ENCODE results near the gene PRMT9. TPM values are rescaled to one million over a fixed set of nuclear protein-coding genes. Genes with fewer than 3 reads are reported as not detected.

PRMT9 gene
- total RNA-seq, 1 experiment from 2014 or later = 6.1 TPM

GRCh38 chr4:147644471-147644870 is 39.5 kb downstream of the PRMT9 start:
- peaks cover 22% of the 10 kb centered on the region for H3K36me3 Mint-ChIP-seq (ENCODE audit: insufficient read depth, unreplicated experiment)
- DNase-seq (ENCODE audit: unreplicated experiment) = no peak
- intact Hi-C loops (cut with micrococcal nuclease) = no loop called here
- no peak for TF ChIP-seq CTCF (IDR thresholded peaks at IDR 0.05; ENCODE audit: unreplicated experiment)
- no peak overlapping the region for H3K4me3 Mint-ChIP-seq (ENCODE audit: unreplicated experiment)
- no peaks in the 10 kb centered on the region for H3K9me3 Mint-ChIP-seq (ENCODE audit: unreplicated experiment)
- H3K4me1 Mint-ChIP-seq (ENCODE audit: insufficient read depth, unreplicated experiment) = peaks cover 10% of the 10 kb centered on the region
- H3K27ac Mint-ChIP-seq (ENCODE audit: low read depth, unreplicated experiment) = no peak overlapping the region
- no TSS peak for BruUV-seq (replicated peaks)
- no peaks in the 10 kb centered on the region for H3K27me3 Mint-ChIP-seq (ENCODE audit: insufficient read depth, unreplicated experiment)
- ChIA-PET CTCF (interaction anchor here (0.6 to 1.9 kb wide), 5 partner anchors 20 to 583 kb away, joined by 3 to 7 read pairs (median 4); no protein-coding TSS in a partner anchor), POLR2A (interaction anchor here (0.6 to 2.2 kb wide), 4 partner anchors 13 to 27 kb away, joined by 3 to 10 read pairs (median 4); partner anchors contain the start of gene TMEM184C)

- Mint-ChIP-seq H3K36me3 (ENCODE audit: insufficient read depth, unreplicated experiment) (peaks cover 24% of the 10 kb centered on the region), H3K27ac (ENCODE audit: low read depth, unreplicated experiment) (no peak overlapping the region), H3K27me3 (ENCODE audit: insufficient read depth, unreplicated experiment) (no peaks in the 10 kb centered on the region), H3K4me1 (ENCODE audit: insufficient read depth, unreplicated experiment) (peaks cover 14% of the 10 kb centered on the region), H3K9me3 (ENCODE audit: unreplicated experiment) (no peaks in the 10 kb centered on the region), H3K4me3 (ENCODE audit: unreplicated experiment) (no peak overlapping the region)
- no TSS peak for BruUV-seq (replicated peaks)
- DNase-seq (ENCODE audit: unreplicated experiment) = no peak
- no peak for TF ChIP-seq CTCF (IDR thresholded peaks at IDR 0.05; ENCODE audit: unreplicated experiment)
- intact Hi-C loops (cut with micrococcal nuclease) = no loop called here
- POLR2A ChIA-PET = interaction anchor here (0.8 to 1.2 kb wide), 3 partner anchors 13 to 89 kb away, joined by 3 to 6 read pairs (median 4); no protein-coding TSS in a partner anchor
- CTCF ChIA-PET = interaction anchor here (0.7 to 1.9 kb wide), 3 partner anchors 19 to 458 kb away, joined by 3 to 7 read pairs (median 4); no protein-coding TSS in a partner anchor
Observed at GRCh38 chr4:147643616-147644015, 40.3 kb downstream of the PRMT9 start.

- POLR2A ChIA-PET = interaction anchor here (0.8 to 1.0 kb wide), 3 partner anchors 11 to 44 kb away, joined by 4 to 5 read pairs (median 4); partner anchors contain the start of genes PRMT9 and TMEM184C
Observed at GRCh38 chr4:147640331-147640730, 43.6 kb downstream of the PRMT9 start.

GRCh38 chr4:147639388-147639787 is 44.6 kb downstream of the PRMT9 start:
- Mint-ChIP-seq H3K9me3 (ENCODE audit: unreplicated experiment) (no peaks in the 10 kb centered on the region), H3K27ac (ENCODE audit: low read depth, unreplicated experiment) (no peak overlapping the region), H3K36me3 (ENCODE audit: insufficient read depth, unreplicated experiment) (peaks cover 46% of the 10 kb centered on the region), H3K27me3 (ENCODE audit: insufficient read depth, unreplicated experiment) (no peaks in the 10 kb centered on the region), H3K4me1 (ENCODE audit: insufficient read depth, unreplicated experiment) (peaks cover 10% of the 10 kb centered on the region), H3K4me3 (ENCODE audit: unreplicated experiment) (no peak overlapping the region)
- intact Hi-C loops (cut with micrococcal nuclease) = no loop called here
- BruUV-seq (replicated peaks) = no TSS peak
- no peak for TF ChIP-seq CTCF (IDR thresholded peaks at IDR 0.05; ENCODE audit: unreplicated experiment)
- no peak for DNase-seq (ENCODE audit: unreplicated experiment)
- POLR2A ChIA-PET = interaction anchor here (1.2 to 1.3 kb wide), 2 partner anchors 11 to 22 kb away, joined by 3 to 4 read pairs; partner anchors contain the start of gene TMEM184C
- CTCF ChIA-PET = interaction anchor here (0.9 kb wide), 1 partner anchor 18 kb away, joined by 3 read pairs; no protein-coding TSS in a partner anchor

More at GRCh38 chr4:147640331-147640730, 43.6 kb downstream of the PRMT9 start:
- peaks cover 10% of the 10 kb centered on the region for H3K4me1 Mint-ChIP-seq (ENCODE audit: insufficient read depth, unreplicated experiment)
- no peak overlapping the region for H3K27ac Mint-ChIP-seq (ENCODE audit: low read depth, unreplicated experiment)
- TF ChIP-seq CTCF (IDR thresholded peaks at IDR 0.05; ENCODE audit: unreplicated experiment) = no peak
- CTCF ChIA-PET = interaction anchor here (0.9 kb wide), 2 partner anchors 93 to 227 kb away, joined by 5 to 6 read pairs; no protein-coding TSS in a partner anchor
- H3K9me3 Mint-ChIP-seq (ENCODE audit: unreplicated experiment) = no peaks in the 10 kb centered on the region
- intact Hi-C loops (cut with micrococcal nuclease) = no loop called here
- H3K36me3 Mint-ChIP-seq (ENCODE audit: insufficient read depth, unreplicated experiment) = peaks cover 36% of the 10 kb centered on the region
- no TSS peak for BruUV-seq (replicated peaks)
- DNase-seq (ENCODE audit: unreplicated experiment) = no peak
- no peak overlapping the region for H3K4me3 Mint-ChIP-seq (ENCODE audit: unreplicated experiment)
- no peaks in the 10 kb centered on the region for H3K27me3 Mint-ChIP-seq (ENCODE audit: insufficient read depth, unreplicated experiment)
